Common myeloid progenitor, CD34-positive (primary cell): ENCODE data around the gene POLR1G.
"Not testable (repeated sequence)": the region's sequence is repeated elsewhere in the genome, so short reads cannot be mapped to it uniquely, and the experiment has no call there.

Experiments
- CTCF ChIA-PET: fragments of 350-600 bp; sonication (Branson Sonifier 250); formaldehyde crosslinking; loops from one replicate; lab custom pipeline; 2021; ENCODE audit warnings: antibody characterized with exemption; lab: Charles Lee
- POLR2A ChIA-PET: fragments of 350-600 bp; sonication (Branson Sonifier 250); formaldehyde crosslinking; loops from one replicate; lab custom pipeline; 2021; ENCODE audit warnings: antibody characterized with exemption; lab: Charles Lee
- DNase-seq, 3 donors: peaks; one replicate each; pipeline versions ENCODE4 v3.0.0 to v3.0.0-alpha.2; 2013
- H3K27ac ChIP-seq, 2 experiments: 1 replicate in 1 of 2; 2 replicates in 1 of 2; pipeline ENCODE4 v1.7.0; 2013; ENCODE audit warnings: inconsistent platforms in 2 of 2, low read length in 2 of 2, mild to moderate bottlenecking in 2 of 2, low read depth in 1 of 2, moderate library complexity in 1 of 2; ENCODE audit not compliant: severe bottlenecking in 2 of 2, insufficient read depth in 1 of 2, poor library complexity in 1 of 2
- H3K27me3 ChIP-seq, 5 experiments: replicated peaks in 2 of 5; 1 replicate in 3 of 5; 2 replicates in 2 of 5; pipeline versions ENCODE4 v1.6.1 to v1.7.0; 2013; ENCODE audit warnings: low read length in 4 of 5, mild to moderate bottlenecking in 2 of 5, moderate library complexity in 2 of 5, inconsistent platforms in 1 of 5; ENCODE audit not compliant: insufficient read depth in 5 of 5, control insufficient read depth in 4 of 5
- H3K36me3 ChIP-seq, 4 experiments: 1 replicate in 2 of 4; 2 replicates in 2 of 4; pipeline versions ENCODE4 v1.6.1 to v1.7.0; 2013; ENCODE audit warnings: low read length in 3 of 4, control low read depth in 1 of 4, mild to moderate bottlenecking in 1 of 4; ENCODE audit not compliant: control insufficient read depth in 4 of 4, insufficient read depth in 4 of 4
- H3K4me1 ChIP-seq, 4 experiments: 1 replicate in 3 of 4; 2 replicates in 1 of 4; pipeline versions ENCODE4 v1.6.1 to v1.7.1; 2013; ENCODE audit warnings: low read length in 3 of 4, mild to moderate bottlenecking in 3 of 4, control low read depth in 1 of 4, inconsistent platforms in 1 of 4, moderate library complexity in 1 of 4; ENCODE audit not compliant: control insufficient read depth in 4 of 4, insufficient read depth in 4 of 4; ENCODE audit errors: control extremely low read depth in 1 of 4
- H3K4me3 ChIP-seq, 7 experiments: 1 replicate in 4 of 7; 2 replicates in 3 of 7; pipeline versions ENCODE4 v1.5.1 to v1.7.0; 2013; ENCODE audit warnings: mild to moderate bottlenecking in 7 of 7, low read length in 6 of 7, moderate library complexity in 6 of 7, inconsistent platforms in 2 of 7, low read depth in 2 of 7, control low read depth in 1 of 7; ENCODE audit not compliant: insufficient read depth in 4 of 7, control insufficient read depth in 1 of 7; ENCODE audit errors: extremely low read depth in 1 of 7
- H3K9me3 ChIP-seq, 5 experiments: 1 replicate in 4 of 5; 2 replicates in 1 of 5; pipeline versions ENCODE4 v1.6.1 to v1.7.1; 2013; ENCODE audit warnings: low read length in 4 of 5, mild to moderate bottlenecking in 2 of 5, inconsistent platforms in 1 of 5, low read depth in 1 of 5, moderate library complexity in 1 of 5; ENCODE audit not compliant: control insufficient read depth in 4 of 5, insufficient read depth in 2 of 5; ENCODE audit errors: control extremely low read depth in 1 of 5
- WGBS: methylation state at CpG from one replicate; pipeline ENCODE4 v1.1.5; 2013; ENCODE audit not compliant: insufficient coverage; 5-methylcytosine and 5-hydroxymethylcytosine counted together

POLR1G gene

GRCh38 chr19:45428384-45429231 lies 22.2 kb downstream of the POLR1G start:
- H3K27me3 ChIP-seq = peaks cover 0 to 5% (median 0%) of the 10 kb centered on the region in 5 experiments
- ChIA-PET POLR2A (interaction anchor here (0.6 to 1.8 kb wide), 2 partner anchors 39 to 50 kb away, joined by 4 to 5 read pairs; partner anchors contain the start of gene FOSB), CTCF (interaction anchor here (0.6 to 13.3 kb wide), 8 partner anchors 10 to 55 kb away, joined by 3 to 289 read pairs (median 4); no protein-coding TSS in a partner anchor)
- H3K9me3 ChIP-seq = no peaks in the 10 kb centered on the region
- peaks cover 0 to 32% (median 22%) of the 10 kb centered on the region in 4 experiments for H3K4me1 ChIP-seq
- H3K4me3 ChIP-seq = peak overlapping the region in 6 of 7 experiments; percentile 56 to 80 (median 61)
- WGBS = under 1% methylated on average over 43 of the region's 73 CpGs
- peak overlapping the region in 1 of 2 experiments; percentile 64 for H3K27ac ChIP-seq
- DNase-seq = peak in 2 of 3 donors; percentile 67 to 73
- no peaks in the 10 kb centered on the region for H3K36me3 ChIP-seq

- not testable (repeated sequence) for H3K9me3 ChIP-seq, H3K27ac ChIP-seq, H3K4me3 ChIP-seq, H3K27me3 ChIP-seq, DNase-seq, H3K36me3 ChIP-seq
- H3K4me1 ChIP-seq = peaks cover 0 to 19% (median 10%) of the 10 kb centered on the region in 4 experiments
- CTCF ChIA-PET = interaction anchor here (2.9 to 13.3 kb wide), 2 partner anchors 48 to 56 kb away, joined by 13 to 289 read pairs; no protein-coding TSS in a partner anchor
- POLR2A ChIA-PET = interaction anchor here (1.6 kb wide), 1 partner anchor 10 kb away, joined by 4 read pairs; no protein-coding TSS in a partner anchor
- 84% methylated on average over 8 of the region's 11 CpGs for WGBS
Observed at GRCh38 chr19:45429896-45430295, 23.5 kb downstream of the POLR1G start.

GRCh38 chr19:45431008-45431407 lies 24.6 kb downstream of the POLR1G start:
- ChIA-PET CTCF (interaction anchor here (0.7 to 13.3 kb wide), 6 partner anchors 9 to 95 kb away, joined by 3 to 289 read pairs (median 5); no protein-coding TSS in a partner anchor), POLR2A (interaction anchor here (1.0 to 1.6 kb wide), 2 partner anchors 9 to 43 kb away, joined by 3 to 4 read pairs; no protein-coding TSS in a partner anchor)
- not testable (repeated sequence) for H3K4me3 ChIP-seq, H3K36me3 ChIP-seq, H3K27ac ChIP-seq, H3K27me3 ChIP-seq, H3K9me3 ChIP-seq
- peaks cover 0 to 14% (median 8%) of the 10 kb centered on the region in 4 experiments for H3K4me1 ChIP-seq
- WGBS = 62% methylated on average over 9 of the region's 9 CpGs
- DNase-seq = peak in 2 of 3 donors; percentile 58 to 75

- POLR2A ChIA-PET, DNase-seq, H3K27me3 ChIP-seq, H3K9me3 ChIP-seq, H3K36me3 ChIP-seq, H3K4me3 ChIP-seq, H3K27ac ChIP-seq: not testable (repeated sequence)
- CTCF ChIA-PET = interaction anchor here (1.1 to 13.3 kb wide), 4 partner anchors 13 to 53 kb away, joined by 3 to 289 read pairs (median 8); no protein-coding TSS in a partner anchor
- 93% methylated on average over 3 of the region's 8 CpGs for WGBS
- peaks cover 0 to 14% (median 8%) of the 10 kb centered on the region in 4 experiments for H3K4me1 ChIP-seq
Observed at GRCh38 chr19:45432543-45432942, 26.1 kb downstream of the POLR1G start.

GRCh38 chr19:45437328-45437727 lies 30.9 kb downstream of the POLR1G start:
- CTCF ChIA-PET = interaction anchor here (1.1 to 13.3 kb wide), 4 partner anchors 35 to 52 kb away, joined by 3 to 289 read pairs (median 6); no protein-coding TSS in a partner anchor
- H3K36me3 ChIP-seq = no peaks in the 10 kb centered on the region
- POLR2A ChIA-PET = no interaction called here
- peaks cover 0 to 2% (median 0%) of the 10 kb centered on the region in 5 experiments for H3K27me3 ChIP-seq
- H3K9me3 ChIP-seq = no peaks in the 10 kb centered on the region
- H3K4me3 ChIP-seq = no peak overlapping the region
- no peak for DNase-seq
- WGBS = 100% methylated on average over 2 of the region's 3 CpGs
- no peak overlapping the region for H3K27ac ChIP-seq
- peaks cover 0 to 11% (median 5%) of the 10 kb centered on the region in 4 experiments for H3K4me1 ChIP-seq

GRCh38 chr19:45439190-45439568 lies 32.7 kb downstream of the POLR1G start:
- H3K4me3 ChIP-seq = peak overlapping the region in 5 of 7 experiments; percentile 64 to 77 (median 67)
- H3K27me3 ChIP-seq = peaks cover 0 to 12% (median 0%) of the 10 kb centered on the region in 5 experiments
- 85% methylated on average over 3 of the region's 10 CpGs for WGBS
- H3K27ac ChIP-seq = peak overlapping the region in 1 of 2 experiments; percentile 43
- H3K9me3 ChIP-seq = no peaks in the 10 kb centered on the region
- POLR2A ChIA-PET = interaction anchor here (0.6 to 3.4 kb wide), 9 partner anchors 9 to 47 kb away, joined by 3 to 54 read pairs (median 4); partner anchors contain the start of gene FOSB
- H3K4me1 ChIP-seq = peaks cover 0 to 28% (median 22%) of the 10 kb centered on the region in 4 experiments
- H3K36me3 ChIP-seq = no peaks in the 10 kb centered on the region
- no peak for DNase-seq
- CTCF ChIA-PET = interaction anchor here (0.6 to 13.3 kb wide), 24 partner anchors 8 to 129 kb away, joined by 3 to 289 read pairs (median 4); partner anchors contain the start of genes FOSB, PPM1N and PPP1R13L
